ENCODE results near the gene KIF22. TPM values are rescaled to one million over a fixed set of nuclear protein-coding genes. Genes with fewer than 3 reads are reported as not detected.
"Not testable (repeated sequence)": the region's sequence is repeated elsewhere in the genome, so short reads cannot be mapped to it uniquely, and the experiment has no call there.

KIF22 gene
- total RNA-seq, 1 experiment from 2014 or later: 155 TPM

- Histone ChIP-seq H2AFZ (ENCODE audit: low read depth, low read length, poor library complexity, severe bottlenecking) (no peak overlapping the region), H3K36me3 (ENCODE audit: control insufficient read depth in 1 of 2, insufficient read depth in 2 of 2, low read length in 2 of 2) (peaks cover 2 to 5% of the 10 kb centered on the region in 2 experiments; a peak in 2 of 4 replicates), H3K4me2 (ENCODE audit: low read length) (no peak overlapping the region), H3K27ac (ENCODE audit: low read depth, low read length) (no peak overlapping the region), H3K9me2 (ENCODE audit: insufficient read depth) (no peaks in the 10 kb centered on the region), H4K20me1 (ENCODE audit: insufficient read depth) (no peaks in the 10 kb centered on the region), H3K9ac (ENCODE audit: low read length) (no peak overlapping the region), H3K27me3 (ENCODE audit: insufficient read depth, low read length) (no peaks in the 10 kb centered on the region), H3K9me3 (ENCODE audit: control insufficient read depth in 1 of 2, insufficient read depth in 1 of 2, low read depth in 1 of 2, low read length in 2 of 2) (no peaks in the 10 kb centered on the region), H3K4me1 (ENCODE audit: control insufficient read depth in 1 of 2, insufficient read depth in 2 of 2, low read length in 2 of 2) (peaks cover 21 to 45% of the 10 kb centered on the region in 2 experiments), H3K4me3 (replicated peaks in 1 of 2; ENCODE audit: low read depth in 1 of 2, low read length in 2 of 2) (no peak overlapping the region), H3K79me2 (ENCODE audit: insufficient read depth, low read length) (no peaks in the 10 kb centered on the region; the same call in 1 of the 2 replicates)
- CTCF ChIA-PET: no interaction called here
- no peak for TF ChIP-seq EZH2phosphoT487 (IDR thresholded peaks at IDR 0.05; ENCODE audit: borderline replicate concordance)
- TF ChIP-seq JUND (IDR thresholded peaks at IDR 0.05): no peak
- TF ChIP-seq POLR2AphosphoS5 (IDR thresholded peaks at IDR 0.05; ENCODE audit: low read depth, low read length): no peak
- POLR2A ChIA-PET: no interaction called here
- intact Hi-C loops (cut with micrococcal nuclease): no loop called here
- no peak for ATAC-seq
- no peak for DNase-seq (ENCODE audit: low read depth, low spot score)
- RAD21 ChIA-PET (ENCODE audit: low non-redundant PET in 1 of 2, low total read pairs in 2 of 2, uncharacterized antibody in 2 of 2, unreplicated experiment in 2 of 2): no interaction called here
- BruUV-seq (replicated peaks): no TSS peak
Observed at GRCh38 chr16:29831490-29831889, 40.9 kb downstream of the KIF22 start.

GRCh38 chr16:29833219-29833618 is 42.7 kb downstream of the KIF22 start:
- H3K27ac ChIP-seq (ENCODE audit: low read depth, low read length); ATAC-seq; H3K4me2 ChIP-seq (ENCODE audit: low read length); H3K9me2 ChIP-seq (ENCODE audit: insufficient read depth); POLR2A ChIA-PET; H3K27me3 ChIP-seq (ENCODE audit: insufficient read depth, low read length); intact Hi-C loops (cut with micrococcal nuclease); H3K4me3 ChIP-seq (replicated peaks in 1 of 2; ENCODE audit: low read depth in 1 of 2, low read length in 2 of 2); H4K20me1 ChIP-seq (ENCODE audit: insufficient read depth); H3K9me3 ChIP-seq (ENCODE audit: control insufficient read depth in 1 of 2, insufficient read depth in 1 of 2, low read depth in 1 of 2, low read length in 2 of 2); BruUV-seq (replicated peaks); DNase-seq (ENCODE audit: low read depth, low spot score); H3K9ac ChIP-seq (ENCODE audit: low read length); H2AFZ ChIP-seq (ENCODE audit: low read depth, low read length, poor library complexity, severe bottlenecking); RAD21 ChIA-PET (ENCODE audit: low non-redundant PET in 1 of 2, low total read pairs in 2 of 2, uncharacterized antibody in 2 of 2, unreplicated experiment in 2 of 2); H3K36me3 ChIP-seq (ENCODE audit: control insufficient read depth in 1 of 2, insufficient read depth in 2 of 2, low read length in 2 of 2); H3K79me2 ChIP-seq (ENCODE audit: insufficient read depth, low read length): not testable (repeated sequence)
- CTCF ChIA-PET: interaction anchor here (1.2 kb wide), 1 partner anchor 15 kb away, joined by 4 read pairs; no protein-coding TSS in a partner anchor
- peaks cover 14 to 28% of the 10 kb centered on the region in 2 experiments for H3K4me1 ChIP-seq (ENCODE audit: control insufficient read depth in 1 of 2, insufficient read depth in 2 of 2, low read length in 2 of 2)

DNA sequence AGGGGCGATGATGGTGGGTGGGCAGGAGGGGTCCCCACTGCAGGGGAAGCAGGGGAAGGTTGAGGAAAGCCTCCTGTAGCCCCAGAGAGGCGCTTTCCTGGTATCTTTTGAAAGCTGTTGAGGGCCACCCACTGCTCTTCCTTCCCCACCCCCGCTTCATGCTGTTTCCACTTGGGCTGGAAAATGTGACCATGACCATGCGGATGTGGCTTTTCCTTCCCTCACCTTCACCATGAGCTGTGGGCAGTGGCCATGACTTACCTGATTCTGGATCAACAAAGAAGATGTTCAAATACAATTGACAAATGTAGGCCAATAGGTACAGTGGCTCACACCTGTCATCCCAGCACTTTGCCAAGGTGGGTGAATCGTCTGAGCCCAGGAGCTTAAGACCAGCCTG is 43.5 kb downstream of the KIF22 start:
- Histone ChIP-seq H3K9me2 (ENCODE audit: insufficient read depth) (no peaks in the 10 kb centered on the region), H2AFZ (ENCODE audit: low read depth, low read length, poor library complexity, severe bottlenecking) (no peak overlapping the region), H3K27ac (ENCODE audit: low read depth, low read length) (no peak overlapping the region), H3K27me3 (ENCODE audit: insufficient read depth, low read length) (no peaks in the 10 kb centered on the region), H3K4me2 (ENCODE audit: low read length) (no peak overlapping the region), H3K36me3 (ENCODE audit: control insufficient read depth in 1 of 2, insufficient read depth in 2 of 2, low read length in 2 of 2) (peaks cover 2 to 8% of the 10 kb centered on the region in 2 experiments; a peak in 3 of 4 replicates), H3K79me2 (ENCODE audit: insufficient read depth, low read length) (no peaks in the 10 kb centered on the region), H4K20me1 (ENCODE audit: insufficient read depth) (no peaks in the 10 kb centered on the region), H3K4me3 (replicated peaks in 1 of 2; ENCODE audit: low read depth in 1 of 2, low read length in 2 of 2) (no peak overlapping the region), H3K9me3 (ENCODE audit: control insufficient read depth in 1 of 2, insufficient read depth in 1 of 2, low read depth in 1 of 2, low read length in 2 of 2) (no peaks in the 10 kb centered on the region), H3K4me1 (ENCODE audit: control insufficient read depth in 1 of 2, insufficient read depth in 2 of 2, low read length in 2 of 2) (peaks cover 8 to 20% of the 10 kb centered on the region in 2 experiments), H3K9ac (ENCODE audit: low read length) (no peak overlapping the region)
- ATAC-seq (no peak), DNase-seq (ENCODE audit: low read depth, low spot score) (no peak)
- ChIA-PET CTCF (no interaction called here), POLR2A (no interaction called here), RAD21 (ENCODE audit: low non-redundant PET in 1 of 2, low total read pairs in 2 of 2, uncharacterized antibody in 2 of 2, unreplicated experiment in 2 of 2) (no interaction called here)
- intact Hi-C loops (cut with micrococcal nuclease): no loop called here
- no TSS peak for BruUV-seq (replicated peaks)
- TF ChIP-seq ELF1 (IDR thresholded peaks at IDR 0.05; ENCODE audit: borderline replicate concordance, low read depth): no peak
- TF ChIP-seq, protein P1, sequence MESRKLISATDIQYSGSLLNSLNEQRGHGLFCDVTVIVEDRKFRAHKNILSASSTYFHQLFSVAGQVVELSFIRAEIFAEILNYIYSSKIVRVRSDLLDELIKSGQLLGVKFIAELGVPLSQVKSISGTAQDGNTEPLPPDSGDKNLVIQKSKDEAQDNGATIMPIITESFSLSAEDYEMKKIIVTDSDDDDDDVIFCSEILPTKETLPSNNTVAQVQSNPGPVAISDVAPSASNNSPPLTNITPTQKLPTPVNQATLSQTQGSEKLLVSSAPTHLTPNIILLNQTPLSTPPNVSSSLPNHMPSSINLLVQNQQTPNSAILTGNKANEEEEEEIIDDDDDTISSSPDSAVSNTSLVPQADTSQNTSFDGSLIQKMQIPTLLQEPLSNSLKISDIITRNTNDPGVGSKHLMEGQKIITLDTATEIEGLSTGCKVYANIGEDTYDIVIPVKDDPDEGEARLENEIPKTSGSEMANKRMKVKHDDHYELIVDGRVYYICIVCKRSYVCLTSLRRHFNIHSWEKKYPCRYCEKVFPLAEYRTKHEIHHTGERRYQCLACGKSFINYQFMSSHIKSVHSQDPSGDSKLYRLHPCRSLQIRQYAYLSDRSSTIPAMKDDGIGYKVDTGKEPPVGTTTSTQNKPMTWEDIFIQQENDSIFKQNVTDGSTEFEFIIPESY (IDR thresholded peaks at IDR 0.05; ENCODE audit: extremely low read depth, insufficient replicate concordance, low read length): no peak
- no peak for TF ChIP-seq EZH2phosphoT487 (IDR thresholded peaks at IDR 0.05; ENCODE audit: borderline replicate concordance)
- TF ChIP-seq, protein P2, sequence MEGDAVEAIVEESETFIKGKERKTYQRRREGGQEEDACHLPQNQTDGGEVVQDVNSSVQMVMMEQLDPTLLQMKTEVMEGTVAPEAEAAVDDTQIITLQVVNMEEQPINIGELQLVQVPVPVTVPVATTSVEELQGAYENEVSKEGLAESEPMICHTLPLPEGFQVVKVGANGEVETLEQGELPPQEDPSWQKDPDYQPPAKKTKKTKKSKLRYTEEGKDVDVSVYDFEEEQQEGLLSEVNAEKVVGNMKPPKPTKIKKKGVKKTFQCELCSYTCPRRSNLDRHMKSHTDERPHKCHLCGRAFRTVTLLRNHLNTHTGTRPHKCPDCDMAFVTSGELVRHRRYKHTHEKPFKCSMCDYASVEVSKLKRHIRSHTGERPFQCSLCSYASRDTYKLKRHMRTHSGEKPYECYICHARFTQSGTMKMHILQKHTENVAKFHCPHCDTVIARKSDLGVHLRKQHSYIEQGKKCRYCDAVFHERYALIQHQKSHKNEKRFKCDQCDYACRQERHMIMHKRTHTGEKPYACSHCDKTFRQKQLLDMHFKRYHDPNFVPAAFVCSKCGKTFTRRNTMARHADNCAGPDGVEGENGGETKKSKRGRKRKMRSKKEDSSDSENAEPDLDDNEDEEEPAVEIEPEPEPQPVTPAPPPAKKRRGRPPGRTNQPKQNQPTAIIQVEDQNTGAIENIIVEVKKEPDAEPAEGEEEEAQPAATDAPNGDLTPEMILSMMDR (IDR thresholded peaks at IDR 0.05 in 2 of 3, conservative IDR thresholded peaks at IDR 0.05 in 1 of 3; ENCODE audit: borderline replicate concordance in 1 of 3, insufficient read depth in 1 of 3, low read depth in 2 of 3, low read length in 2 of 3): no peak
- no peak for TF ChIP-seq POLR2AphosphoS5 (IDR thresholded peaks at IDR 0.05; ENCODE audit: low read depth, low read length)
- TF ChIP-seq TCF7L2 (IDR thresholded peaks at IDR 0.05; ENCODE audit: borderline replicate concordance, extremely low read depth, insufficient read depth, insufficient read length): no peak
